OCI-LY1 (cell line): ENCODE measurements around the gene PEX6.

Source experiments
- H2AFZ ChIP-seq: fragments of 200-600 bp; sonication (generic), shearing (Covaris generic); 2 replicates; pipeline ENCODE4 v1.6.0; 2014; ENCODE audit warnings: antibody characterized with exemption, mild to moderate bottlenecking, low read length
- H3F3A ChIP-seq: fragments of 200-600 bp; sonication (generic), shearing (Covaris generic); 2 replicates; pipeline ENCODE4 v1.6.0; 2014; ENCODE audit warnings: mild to moderate bottlenecking, antibody characterized with exemption, low read length, moderate library complexity; ENCODE audit not compliant: insufficient read depth
- H3K27ac ChIP-seq: fragments of 200-600 bp; sonication (generic); 2 replicates; pipeline ENCODE4 v1.5.1; 2014; ENCODE audit warnings: low read length, mixed run types, mild to moderate bottlenecking, low read depth; ENCODE audit not compliant: poor library complexity, severe bottlenecking
- H3K27me3 ChIP-seq: fragments of 200-600 bp; sonication (generic); 2 replicates; pipeline ENCODE4 v1.6.0; 2014; ENCODE audit warnings: antibody characterized with exemption, mild to moderate bottlenecking, low read length, moderate library complexity; ENCODE audit not compliant: insufficient read depth
- H3K36me3 ChIP-seq: fragments of 200-600 bp; sonication (generic); 2 replicates; pipeline ENCODE4 v1.6.1; 2014; ENCODE audit warnings: mild to moderate bottlenecking, antibody characterized with exemption, low read length, moderate library complexity, mixed read lengths; ENCODE audit not compliant: insufficient read depth
- H3K4me1 ChIP-seq: fragments of 200-600 bp; sonication (generic); 2 replicates; pipeline ENCODE4 v1.5.1; 2014; ENCODE audit warnings: mild to moderate bottlenecking, low read length, moderate library complexity; ENCODE audit not compliant: insufficient read depth, severe bottlenecking
- H3K4me2 ChIP-seq: fragments of 200-600 bp; sonication (generic), shearing (Covaris generic); 2 replicates; pipeline ENCODE4 v1.6.1; 2014; ENCODE audit warnings: low read length
- H3K4me3 ChIP-seq: fragments of 200-600 bp; sonication (generic); 2 replicates; pipeline ENCODE4 v1.5.1; 2014; ENCODE audit warnings: low read length, low read depth, mild to moderate bottlenecking, mixed read lengths; ENCODE audit not compliant: poor library complexity, severe bottlenecking
- H3K79me2 ChIP-seq: fragments of 200-600 bp; shearing (Covaris generic); 2 replicates; pipeline ENCODE4 v1.6.1; 2016; ENCODE audit warnings: mixed run types, low read length, mixed read lengths; ENCODE audit not compliant: insufficient read depth
- H3K9ac ChIP-seq: fragments of 200-600 bp; sonication (generic), shearing (Covaris generic); 2 replicates; pipeline ENCODE4 v1.6.1; 2014; ENCODE audit warnings: mild to moderate bottlenecking, low read length, mixed read lengths
- H3K9me2 ChIP-seq: fragments of 200-600 bp; sonication (generic), shearing (Covaris generic); 2 replicates; pipeline ENCODE4 v1.6.1; 2014; ENCODE audit warnings: low read depth, mild to moderate bottlenecking, low read length, mixed read lengths
- H3K9me3 ChIP-seq: fragments of 200-600 bp; shearing (Covaris generic); 2 replicates; pipeline ENCODE4 v1.6.1; 2014; ENCODE audit warnings: low read length, mixed read lengths
- H4K20me1 ChIP-seq: fragments of 200-600 bp; sonication (generic), shearing (Covaris generic); 2 replicates; pipeline ENCODE4 v1.6.0; 2016; ENCODE audit warnings: mild to moderate bottlenecking, low read length; ENCODE audit not compliant: insufficient read depth
- EZH2 ChIP-seq: fragments of 200-600 bp; sonication (generic), shearing (Covaris generic); IDR thresholded peaks from 2 replicates; pipeline ENCODE4 v1.8.0; 2017; ENCODE audit warnings: borderline replicate concordance, mixed run types, mild to moderate bottlenecking, antibody characterized with exemption, low read length, moderate library complexity, mixed read lengths
- TF ChIP-seq, protein P1 (sequence below): fragments of 200-600 bp; sonication (generic), shearing (Covaris generic); IDR thresholded peaks from 2 replicates; pipeline ENCODE4 v1.5.1; 2017; ENCODE audit warnings: mild to moderate bottlenecking, antibody characterized with exemption, low read length, moderate library complexity, mixed read lengths

PEX6 gene

DNA sequence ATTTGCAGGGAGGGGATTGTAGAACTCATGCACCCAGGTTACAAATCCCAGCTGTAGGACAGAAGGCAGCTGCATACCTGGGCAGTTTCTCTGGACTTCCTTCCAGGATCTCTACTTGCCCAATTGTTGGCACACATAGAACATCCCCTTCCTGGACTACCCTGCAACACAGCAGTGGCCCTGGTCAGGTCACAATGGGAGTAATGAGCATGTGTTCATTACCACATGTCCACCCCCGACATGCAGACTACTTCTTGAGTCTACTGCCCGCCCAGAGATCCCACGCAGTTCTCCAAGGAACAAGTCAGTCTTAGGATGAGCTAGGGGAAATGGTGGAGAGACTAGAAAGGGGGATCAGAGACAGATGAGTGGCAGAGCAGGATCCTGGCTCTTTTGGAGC lies 5.1 kb downstream of the PEX6 start:
- no peak overlapping the region for H3K4me2 ChIP-seq
- H3K27me3 ChIP-seq, result no peaks in the 10 kb centered on the region
- H3K4me3 ChIP-seq, result no peak overlapping the region
- H3K27ac ChIP-seq, result peak overlapping the region; percentile 21
- H3F3A ChIP-seq, result no peaks in the 10 kb centered on the region
- H3K9me3 ChIP-seq, result no peaks in the 10 kb centered on the region
- H3K79me2 ChIP-seq, result peaks cover 4% of the 10 kb centered on the region; the same call in 1 of the 2 replicates
- no peak overlapping the region for H2AFZ ChIP-seq
- TF ChIP-seq, protein P1, sequence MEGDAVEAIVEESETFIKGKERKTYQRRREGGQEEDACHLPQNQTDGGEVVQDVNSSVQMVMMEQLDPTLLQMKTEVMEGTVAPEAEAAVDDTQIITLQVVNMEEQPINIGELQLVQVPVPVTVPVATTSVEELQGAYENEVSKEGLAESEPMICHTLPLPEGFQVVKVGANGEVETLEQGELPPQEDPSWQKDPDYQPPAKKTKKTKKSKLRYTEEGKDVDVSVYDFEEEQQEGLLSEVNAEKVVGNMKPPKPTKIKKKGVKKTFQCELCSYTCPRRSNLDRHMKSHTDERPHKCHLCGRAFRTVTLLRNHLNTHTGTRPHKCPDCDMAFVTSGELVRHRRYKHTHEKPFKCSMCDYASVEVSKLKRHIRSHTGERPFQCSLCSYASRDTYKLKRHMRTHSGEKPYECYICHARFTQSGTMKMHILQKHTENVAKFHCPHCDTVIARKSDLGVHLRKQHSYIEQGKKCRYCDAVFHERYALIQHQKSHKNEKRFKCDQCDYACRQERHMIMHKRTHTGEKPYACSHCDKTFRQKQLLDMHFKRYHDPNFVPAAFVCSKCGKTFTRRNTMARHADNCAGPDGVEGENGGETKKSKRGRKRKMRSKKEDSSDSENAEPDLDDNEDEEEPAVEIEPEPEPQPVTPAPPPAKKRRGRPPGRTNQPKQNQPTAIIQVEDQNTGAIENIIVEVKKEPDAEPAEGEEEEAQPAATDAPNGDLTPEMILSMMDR, result no peak
- TF ChIP-seq EZH2, result no peak
- no peaks in the 10 kb centered on the region for H4K20me1 ChIP-seq
- H3K9me2 ChIP-seq, result no peaks in the 10 kb centered on the region
- H3K9ac ChIP-seq, result no peak overlapping the region
- peaks cover 27% of the 10 kb centered on the region for H3K36me3 ChIP-seq
- H3K4me1 ChIP-seq, result peaks cover 25% of the 10 kb centered on the region

DNA sequence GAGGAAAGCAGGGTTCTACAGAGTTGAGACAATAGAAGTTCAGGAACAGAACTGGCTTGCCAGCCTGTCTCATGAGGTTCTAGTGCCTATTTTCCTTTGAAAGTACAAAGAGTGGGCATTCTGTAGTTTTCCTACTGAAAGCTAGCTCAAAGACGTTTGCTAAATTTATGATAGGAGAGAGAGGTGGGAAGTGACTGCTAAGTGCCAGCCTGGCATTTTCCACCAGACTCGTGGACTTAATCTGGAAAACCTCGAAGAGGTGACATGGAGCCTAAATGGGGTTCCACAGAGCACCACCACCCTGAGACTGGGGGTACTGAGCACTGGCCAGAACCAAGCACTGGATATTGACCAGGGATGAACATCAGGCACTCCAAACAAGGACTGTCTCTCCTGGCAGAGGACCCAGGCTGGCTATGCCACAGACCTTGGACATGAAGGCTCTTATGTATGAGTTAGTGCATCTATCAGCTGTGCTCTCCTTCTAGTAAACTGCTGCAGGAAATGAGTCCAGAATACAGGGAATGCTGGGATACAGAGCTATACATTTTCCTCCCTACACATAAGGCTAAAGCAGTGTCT lies 7.1 kb downstream of the PEX6 start:
- H2AFZ ChIP-seq, result no peak overlapping the region
- no peaks in the 10 kb centered on the region for H3F3A ChIP-seq
- H4K20me1 ChIP-seq, result no peaks in the 10 kb centered on the region
- H3K9me3 ChIP-seq, result no peaks in the 10 kb centered on the region
- no peak overlapping the region for H3K4me3 ChIP-seq
- H3K4me1 ChIP-seq, result peaks cover 11% of the 10 kb centered on the region
- H3K9ac ChIP-seq, result no peak overlapping the region
- no peaks in the 10 kb centered on the region for H3K27me3 ChIP-seq
- H3K9me2 ChIP-seq, result no peaks in the 10 kb centered on the region
- H3K36me3 ChIP-seq, result peaks cover 27% of the 10 kb centered on the region
- no peak overlapping the region for H3K27ac ChIP-seq
- H3K79me2 ChIP-seq, result no peaks in the 10 kb centered on the region
- TF ChIP-seq EZH2, result no peak
- TF ChIP-seq, protein P1, result no peak
- H3K4me2 ChIP-seq, result no peak overlapping the region

DNA sequence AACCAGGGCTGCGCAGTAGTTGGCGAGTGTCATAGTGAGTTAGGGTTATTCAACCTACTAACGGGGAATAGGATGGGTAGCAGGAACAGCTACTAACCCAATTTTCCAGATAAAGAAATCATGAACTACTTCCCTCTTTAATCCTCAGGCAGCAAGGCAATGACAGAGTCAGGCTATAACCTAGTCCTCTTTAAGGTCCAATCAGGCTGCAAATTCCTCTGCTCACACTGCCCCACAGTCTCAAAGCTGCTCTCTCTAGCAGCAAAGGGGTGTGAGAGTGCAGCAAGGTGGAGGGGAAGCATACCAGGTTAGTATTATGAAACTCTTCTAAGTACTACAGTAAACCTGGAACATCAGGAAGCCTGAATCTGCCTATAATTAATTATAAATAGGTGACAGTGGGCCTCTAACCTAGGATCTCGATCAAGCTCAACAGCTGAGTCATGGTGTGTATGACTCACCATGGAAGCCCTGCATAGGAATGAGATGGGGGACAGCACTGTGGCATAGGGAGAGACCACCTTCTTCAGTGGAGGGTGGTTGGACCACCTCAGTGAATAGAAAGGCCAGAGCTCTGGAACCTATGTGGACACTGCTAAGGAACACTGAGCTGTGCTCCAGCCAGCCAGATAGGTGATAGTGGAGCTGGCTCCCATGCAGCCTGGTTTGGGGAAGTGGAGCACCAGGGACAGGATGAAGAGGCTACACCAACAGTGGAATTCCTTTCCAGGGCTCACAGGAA lies 7.9 kb downstream of the PEX6 start:
- no peaks in the 10 kb centered on the region for H3K9me3 ChIP-seq
- peaks cover 25% of the 10 kb centered on the region for H3K36me3 ChIP-seq
- H3K4me1 ChIP-seq, result peaks cover 10% of the 10 kb centered on the region
- H3K9ac ChIP-seq, result no peak overlapping the region
- no peak overlapping the region for H3K4me3 ChIP-seq
- H4K20me1 ChIP-seq, result no peaks in the 10 kb centered on the region
- H3K4me2 ChIP-seq, result no peak overlapping the region
- H3K9me2 ChIP-seq, result no peaks in the 10 kb centered on the region
- no peaks in the 10 kb centered on the region for H3K79me2 ChIP-seq
- TF ChIP-seq EZH2, result no peak
- TF ChIP-seq, protein P1, result no peak
- no peaks in the 10 kb centered on the region for H3F3A ChIP-seq
- no peak overlapping the region for H3K27ac ChIP-seq
- H2AFZ ChIP-seq, result no peak overlapping the region
- no peaks in the 10 kb centered on the region for H3K27me3 ChIP-seq
